ENCODE measurements around the gene EVC. TPM values are rescaled to one million over a fixed set of nuclear protein-coding genes. Genes with fewer than 3 reads are reported as not detected.

EVC gene
- total RNA-seq, 1 donor from 2014 or later = 6.7 TPM

GRCh38 chr4:5773271-5773555 is 62.2 kb downstream of the EVC start:
- DNase-seq (ENCODE audit: missing footprints) = no peak
- no peak for ATAC-seq
- intact Hi-C loops (cut with DNase I) = no loop called here

- DNase-seq (ENCODE audit: missing footprints) (no peak), ATAC-seq (no peak)
- intact Hi-C loops (cut with DNase I) = no loop called here
Observed at GRCh38 chr4:5774416-5775036, 63.5 kb downstream of the EVC start.

- no peak for ATAC-seq
- intact Hi-C loops (cut with DNase I) = no loop called here
- no peak for DNase-seq (ENCODE audit: missing footprints)
Observed at GRCh38 chr4:5776510-5776909, 65.5 kb downstream of the EVC start.

GRCh38 chr4:5780831-5781480 is 70.0 kb downstream of the EVC start:
- intact Hi-C loops (cut with DNase I) = loop anchor here (5.0 kb wide), 1 partner anchor 69 kb away; the partner anchor contains the start of gene EVC
- ATAC-seq (no peak), DNase-seq (ENCODE audit: missing footprints) (no peak)

GRCh38 chr4:5781691-5782090 is 70.7 kb downstream of the EVC start:
- DNase-seq (ENCODE audit: missing footprints) = no peak
- intact Hi-C loops (cut with DNase I) = loop anchor here (5.0 kb wide), 1 partner anchor 69 kb away; the partner anchor contains the start of gene EVC
- no peak for ATAC-seq

GRCh38 chr4:5782829-5783476 is 72.0 kb downstream of the EVC start:
- DNase-seq (ENCODE audit: missing footprints) (no peak), ATAC-seq (no peak)
- intact Hi-C loops (cut with DNase I) = loop anchor here (5.0 kb wide), 1 partner anchor 71 kb away; the partner anchor contains the start of gene EVC

GRCh38 chr4:5783486-5783885 is 72.5 kb downstream of the EVC start:
- no peak for DNase-seq (ENCODE audit: missing footprints)
- ATAC-seq = no peak
- intact Hi-C loops (cut with DNase I) = loop anchor here (5.0 kb wide), 1 partner anchor 71 kb away; the partner anchor contains the start of gene EVC

GRCh38 chr4:5784021-5784420 is 73.0 kb downstream of the EVC start:
- DNase-seq (ENCODE audit: missing footprints) = no peak
- ATAC-seq = no peak
- intact Hi-C loops (cut with DNase I) = loop anchor here (5.0 kb wide), 1 partner anchor 72 kb away; the partner anchor contains the start of gene EVC

GRCh38 chr4:5784960-5785611 is 74.1 kb downstream of the EVC start:
- DNase-seq (ENCODE audit: missing footprints) (no peak), ATAC-seq (peak; percentile 85)
- intact Hi-C loops (cut with DNase I) = loop anchor here (5.0 kb wide), 1 partner anchor 73 kb away; the partner anchor contains the start of gene EVC

GRCh38 chr4:5785806-5786680 is 75.0 kb downstream of the EVC start:
- peak; percentile 36 for ATAC-seq
- no peak for DNase-seq (ENCODE audit: missing footprints)
- intact Hi-C loops (cut with DNase I) = no loop called here

GRCh38 chr4:5787311-5787710 is 76.3 kb downstream of the EVC start:
- no peak for DNase-seq (ENCODE audit: missing footprints)
- intact Hi-C loops (cut with DNase I) = no loop called here
- ATAC-seq = no peak

GRCh38 chr4:5788144-5788543 is 77.1 kb downstream of the EVC start:
- intact Hi-C loops (cut with DNase I) = no loop called here
- DNase-seq (ENCODE audit: missing footprints) (no peak), ATAC-seq (no peak)

GRCh38 chr4:5789141-5789540 is 78.1 kb downstream of the EVC start:
- intact Hi-C loops (cut with DNase I) = no loop called here
- DNase-seq (ENCODE audit: missing footprints) (no peak), ATAC-seq (no peak)

GRCh38 chr4:5790546-5790857 is 79.5 kb downstream of the EVC start:
- intact Hi-C loops (cut with DNase I) = no loop called here
- ATAC-seq (no peak), DNase-seq (ENCODE audit: missing footprints) (no peak)

- DNase-seq (ENCODE audit: missing footprints) (no peak), ATAC-seq (no peak)
- intact Hi-C loops (cut with DNase I) = no loop called here
Observed at GRCh38 chr4:5791654-5792053, 80.7 kb downstream of the EVC start.

GRCh38 chr4:5793514-5793913 is 82.5 kb downstream of the EVC start:
- no peak for ATAC-seq
- intact Hi-C loops (cut with DNase I) = no loop called here
- no peak for DNase-seq (ENCODE audit: missing footprints)

GRCh38 chr4:5795580-5795979 is 84.6 kb downstream of the EVC start:
- ATAC-seq = no peak
- DNase-seq (ENCODE audit: missing footprints) = no peak
- intact Hi-C loops (cut with DNase I) = no loop called here

- intact Hi-C loops (cut with DNase I) = no loop called here
- DNase-seq (ENCODE audit: missing footprints) (no peak), ATAC-seq (no peak)
Observed at GRCh38 chr4:5796976-5797375, 86.0 kb downstream of the EVC start.

GRCh38 chr4:5797866-5798265 is 86.9 kb downstream of the EVC start:
- DNase-seq (ENCODE audit: missing footprints) = no peak
- no peak for ATAC-seq
- intact Hi-C loops (cut with DNase I) = no loop called here

All from Right ventricle myocardium inferior (tissue), 1 donor.